WI38 (cell line): Measurements from ENCODE around the gene RPH3AL.
A peak's percentile ranks its signal among the peaks of the same experiment; 100 is the strongest.

Source experiments
- H3K4me3 ChIP-seq: 2 replicates; pipeline ENCODE4 v1.5.1; 2011; ENCODE audit warnings: low read depth, mild to moderate bottlenecking, control low read depth, low read length
- CTCF ChIP-seq: IDR thresholded peaks from 2 replicates; pipeline ENCODE4 v1.5.1; 2012; ENCODE audit warnings: low read depth, mild to moderate bottlenecking, control low read depth, low read length

The RPH3AL gene

GRCh38 chr17:337453-337852 lies 15.2 kb downstream of the RPH3AL start:
- no peak overlapping the region for H3K4me3 ChIP-seq
- no peak for TF ChIP-seq CTCF

GRCh38 chr17:337022-337420 lies 15.6 kb downstream of the RPH3AL start:
- H3K4me3 ChIP-seq = no peak overlapping the region
- TF ChIP-seq CTCF = no peak

GRCh38 chr17:336110-337021 lies 16.2 kb downstream of the RPH3AL start:
- no peak for TF ChIP-seq CTCF
- no peak overlapping the region for H3K4me3 ChIP-seq

- no peak overlapping the region for H3K4me3 ChIP-seq
- no peak for TF ChIP-seq CTCF
These were observed 16.9 kb downstream of the RPH3AL start for GRCh38 chr17:335691-336090.

GRCh38 chr17:334974-335481 lies 17.6 kb downstream of the RPH3AL start:
- H3K4me3 ChIP-seq = no peak overlapping the region

GRCh38 chr17:333626-334396 lies 18.8 kb downstream of the RPH3AL start:
- TF ChIP-seq CTCF = no peak
- H3K4me3 ChIP-seq = 0 out of 2 replicates have a peak overlapping the region, but pooled peaks have one; percentile 20

More at GRCh38 chr17:334974-335481, 17.6 kb downstream of the RPH3AL start:
- no peak for TF ChIP-seq CTCF
